HG03060 (cell line): Measurements from ENCODE around the gene ISG15.

Source experiments
- ATAC-seq: cut with Tn5 transposase; IDR thresholded peaks from one replicate; pipeline ENCODE4 v1.9.1; 2021; ENCODE audit warnings: low read depth, moderate number of reproducible peaks; ENCODE audit not compliant: unreplicated experiment

Gene ISG15

GRCh38 chr1:1041873-1042272 is 28.6 kb downstream of the ISG15 start:
- no peak for ATAC-seq

GRCh38 chr1:1042835-1043234 is 29.5 kb downstream of the ISG15 start:
- no peak for ATAC-seq

GRCh38 chr1:1043411-1043810 is 30.1 kb downstream of the ISG15 start:
- no peak for ATAC-seq

GRCh38 chr1:1043921-1044320 is 30.6 kb downstream of the ISG15 start:
- ATAC-seq = no peak

GRCh38 chr1:1044455-1045078 is 31.3 kb downstream of the ISG15 start:
- ATAC-seq = no peak

GRCh38 chr1:1045129-1045528 is 31.8 kb downstream of the ISG15 start:
- ATAC-seq = no peak

- no peak for ATAC-seq
Measured at GRCh38 chr1:1046243-1046642, 32.9 kb downstream of the ISG15 start.

- ATAC-seq = no peak
Measured at GRCh38 chr1:1046767-1047166, 33.5 kb downstream of the ISG15 start.

GRCh38 chr1:1047407-1047806 is 34.1 kb downstream of the ISG15 start:
- ATAC-seq = no peak

GRCh38 chr1:1047963-1048362 is 34.7 kb downstream of the ISG15 start:
- no peak for ATAC-seq

GRCh38 chr1:1048765-1049164 is 35.5 kb downstream of the ISG15 start:
- no peak for ATAC-seq

GRCh38 chr1:1049318-1050165 is 36.2 kb downstream of the ISG15 start:
- no peak for ATAC-seq

GRCh38 chr1:1050577-1051052 is 37.3 kb downstream of the ISG15 start:
- no peak for ATAC-seq

GRCh38 chr1:1051127-1051810 is 38.0 kb downstream of the ISG15 start:
- ATAC-seq = no peak

- ATAC-seq = no peak
Measured at GRCh38 chr1:1052003-1052840, 38.9 kb downstream of the ISG15 start.

GRCh38 chr1:1053022-1053421 is 39.7 kb downstream of the ISG15 start:
- ATAC-seq = no peak

GRCh38 chr1:1053682-1054081 is 40.4 kb downstream of the ISG15 start:
- no peak for ATAC-seq

GRCh38 chr1:1054099-1054700 is 40.9 kb downstream of the ISG15 start:
- ATAC-seq = no peak

- ATAC-seq = no peak
Measured at GRCh38 chr1:1054971-1055370, 41.7 kb downstream of the ISG15 start.
